Glomerular visceral epithelial cell (primary cell): ENCODE data around the gene SMARCE1.

Experiments
- DNase-seq: peaks from one replicate; pipeline ENCODE4 v3.0.0-alpha.2; 2016; ENCODE audit errors: extremely low spot score

Gene SMARCE1

DNA sequence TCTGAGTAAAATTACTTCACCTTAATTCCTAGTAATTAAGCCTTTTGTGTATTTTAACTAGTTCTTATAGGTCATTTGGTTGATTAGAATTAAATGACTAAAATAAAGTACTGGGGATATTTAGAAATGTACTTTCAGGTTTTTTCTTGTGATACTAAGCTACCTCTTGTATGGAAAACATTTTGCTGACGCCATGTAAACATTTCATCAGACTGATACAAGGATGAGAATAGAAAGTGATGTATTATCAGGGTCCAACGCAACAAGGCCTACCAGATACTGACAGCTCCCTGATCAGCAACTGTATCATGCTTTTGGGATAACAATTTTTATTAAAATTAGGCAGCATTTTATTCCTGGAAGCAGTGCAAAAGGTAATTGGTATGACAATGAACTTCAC is 1.7 kb downstream of the SMARCE1 start:
- no peak for DNase-seq

- DNase-seq, result no peak
Measured at GRCh38 chr17:40645291-40645690, 2.3 kb downstream of the SMARCE1 start.

DNA sequence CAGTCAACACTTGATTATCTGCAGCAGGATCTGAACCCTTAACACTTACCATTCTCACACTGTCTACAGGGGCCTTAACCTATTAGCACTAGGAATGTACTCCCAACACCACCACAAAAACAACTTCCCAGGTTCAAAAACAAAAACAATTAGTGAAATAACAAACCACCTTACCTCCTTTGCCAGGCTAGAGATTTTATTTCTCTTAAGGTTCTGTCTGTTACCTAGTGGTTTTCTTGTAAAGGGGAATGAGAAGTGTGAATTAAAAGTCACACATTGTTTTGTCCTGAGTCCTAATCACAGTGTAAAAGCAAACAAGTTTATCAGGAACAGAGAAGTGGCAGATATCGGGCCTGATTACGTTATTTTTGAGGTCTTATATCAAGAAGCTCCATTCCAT is 9.7 kb downstream of the SMARCE1 start:
- no peak for DNase-seq

DNA sequence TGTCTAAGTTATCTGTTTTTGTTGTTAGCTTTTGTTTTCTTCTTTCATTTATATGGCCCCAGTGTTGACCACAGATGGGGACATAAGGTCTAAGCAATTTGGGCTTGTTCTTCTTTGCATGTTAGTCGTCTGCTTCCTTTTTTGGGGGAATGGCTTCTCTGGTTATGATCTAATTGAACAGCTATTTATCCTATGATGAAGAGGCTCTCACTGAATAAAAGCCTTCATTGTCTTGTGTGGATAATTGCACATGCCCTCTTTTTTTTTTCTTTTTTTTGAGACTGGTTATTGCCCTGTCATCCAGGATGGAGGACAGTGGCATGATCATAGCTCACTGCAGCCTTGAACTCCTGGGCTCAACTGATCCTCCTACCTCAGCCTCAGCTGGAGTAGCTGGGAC is 13.7 kb downstream of the SMARCE1 start:
- DNase-seq, result no peak

DNA sequence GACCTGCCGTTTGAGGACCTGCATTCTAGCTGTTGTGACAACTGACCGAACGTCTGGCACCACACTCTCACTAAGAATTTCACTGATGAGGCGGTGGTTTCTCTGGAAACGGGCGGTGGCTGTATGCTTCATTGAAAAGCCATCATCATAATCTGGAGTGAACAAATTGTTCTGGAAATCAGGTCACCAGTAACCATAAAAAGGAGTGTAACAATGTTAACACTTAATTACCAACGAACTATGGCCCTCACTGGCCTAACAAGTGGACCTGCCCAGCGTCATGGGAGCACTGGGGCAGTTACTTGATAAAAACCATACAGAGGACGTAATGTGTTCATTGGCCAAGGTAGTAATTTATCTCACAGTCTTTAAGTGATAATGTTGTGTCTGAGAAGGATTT is 15.4 kb downstream of the SMARCE1 start:
- no peak for DNase-seq

GRCh38 chr17:40629842-40630241 is 17.8 kb downstream of the SMARCE1 start:
- no peak for DNase-seq

DNA sequence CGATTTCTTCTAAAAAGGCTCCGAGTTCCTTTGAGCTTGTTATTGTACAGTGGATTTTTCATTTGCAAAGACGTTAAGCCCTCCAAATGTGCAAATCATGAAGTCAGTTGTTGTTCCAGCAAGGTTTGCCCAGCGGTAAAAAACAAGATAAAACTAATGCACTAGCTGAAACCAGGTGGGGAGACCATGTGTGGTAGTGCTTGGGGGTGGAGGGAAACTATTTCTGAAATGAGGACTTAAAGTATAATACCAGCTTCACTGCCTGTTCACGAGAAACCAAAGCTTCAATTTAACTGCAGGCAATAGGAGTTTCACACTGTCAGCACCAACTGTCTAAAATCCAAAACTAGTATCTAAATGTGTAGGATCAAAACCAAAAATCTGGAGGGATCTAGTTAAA is 22.3 kb downstream of the SMARCE1 start:
- DNase-seq, result no peak

DNA sequence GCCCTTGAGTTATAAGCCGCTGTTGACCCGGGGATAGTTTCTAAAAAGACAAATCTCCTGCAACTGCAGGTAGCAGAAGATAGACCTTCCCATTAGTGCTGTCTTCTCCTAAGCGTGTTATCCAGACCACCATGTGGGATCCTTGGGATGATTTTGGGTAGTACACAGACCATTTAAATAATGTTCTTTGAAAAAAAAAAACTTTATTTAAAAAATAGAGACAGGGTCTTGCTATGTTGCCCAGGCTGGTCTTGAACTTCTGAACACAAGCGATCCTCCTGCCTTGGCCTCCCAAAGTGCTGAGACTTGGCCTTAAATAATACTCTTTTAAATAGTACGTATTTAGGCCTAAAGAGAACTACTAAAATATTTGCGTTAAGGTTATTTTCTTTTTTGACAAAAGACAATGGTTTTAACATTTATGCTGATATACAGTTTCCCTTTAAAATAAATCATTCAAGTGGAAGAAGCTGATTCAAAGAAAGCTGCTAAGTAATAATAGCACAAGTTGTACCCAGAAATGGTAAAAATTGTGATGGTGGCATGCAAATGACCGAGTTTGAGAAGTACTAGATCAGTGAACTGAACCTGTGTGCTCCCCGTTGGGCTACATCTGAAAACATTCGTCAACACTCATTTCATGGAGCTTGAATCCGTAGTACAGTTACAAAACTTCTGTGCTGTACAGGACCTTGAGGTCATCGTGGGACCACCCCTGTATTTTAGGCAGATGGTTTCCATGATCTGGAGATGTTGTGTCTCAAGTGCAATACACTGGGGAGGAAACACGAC is 24.0 kb downstream of the SMARCE1 start:
- no peak for DNase-seq

DNA sequence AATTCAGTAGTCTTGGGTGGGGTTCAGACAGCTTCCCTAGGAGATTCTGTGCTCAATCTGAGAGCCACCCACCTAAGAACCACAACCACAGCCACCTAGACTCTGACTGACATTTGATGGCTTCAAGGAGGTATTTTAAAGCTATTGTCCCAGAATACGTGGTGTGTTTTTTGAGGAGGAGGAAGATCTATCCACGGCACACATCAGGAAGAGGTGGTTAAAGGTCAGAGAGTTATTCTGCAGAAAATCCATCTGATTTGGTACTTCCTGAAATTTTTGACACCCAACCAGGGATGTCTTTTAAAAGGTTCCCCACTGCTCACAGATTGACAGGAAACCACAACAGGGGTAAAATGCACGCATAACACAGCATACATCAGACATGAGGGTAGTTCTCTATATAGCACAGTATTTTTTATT is 25.1 kb downstream of the SMARCE1 start:
- DNase-seq, result no peak

DNA sequence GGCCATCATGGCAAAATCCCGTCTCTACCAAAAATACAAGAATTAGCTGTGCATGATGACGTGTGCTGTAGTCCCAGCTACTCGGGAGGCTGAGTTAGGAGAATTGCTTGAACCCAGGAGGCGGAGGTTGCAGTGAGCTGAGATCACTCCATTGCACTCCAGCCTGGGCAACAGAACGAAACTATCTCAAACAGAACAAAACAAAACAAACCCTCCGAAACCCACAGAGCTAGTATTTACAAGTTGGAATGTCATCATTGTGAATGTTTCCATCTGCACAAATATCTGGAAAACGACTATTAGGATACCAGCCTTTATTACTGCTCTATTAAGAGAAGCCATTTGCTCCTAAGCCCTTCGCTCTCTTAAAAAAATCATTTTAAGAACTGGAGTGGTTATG is 26.0 kb downstream of the SMARCE1 start:
- no peak for DNase-seq

DNA sequence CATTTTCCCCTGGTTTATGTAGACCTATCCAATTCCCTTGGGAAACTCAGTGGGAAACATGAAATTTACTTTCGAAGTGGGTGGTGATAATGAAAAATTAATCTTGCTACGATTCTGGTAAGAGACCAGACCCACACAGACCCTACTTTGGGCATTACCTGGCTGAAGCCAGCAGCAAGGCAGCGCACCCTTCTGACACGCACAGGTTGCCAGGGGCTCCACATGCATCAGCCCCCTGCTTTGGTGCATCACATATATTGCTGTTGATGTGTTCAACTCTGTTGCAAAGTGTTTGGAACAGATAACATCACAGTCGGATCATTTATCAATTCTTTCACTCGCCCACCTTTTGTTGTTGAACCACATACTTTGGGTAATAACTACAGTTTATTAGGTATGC is 26.6 kb downstream of the SMARCE1 start:
- no peak for DNase-seq

- DNase-seq, result no peak
Measured at GRCh38 chr17:40618754-40619625, 28.6 kb downstream of the SMARCE1 start.

- no peak for DNase-seq
Measured at GRCh38 chr17:40617678-40618240, 29.9 kb downstream of the SMARCE1 start.

DNA sequence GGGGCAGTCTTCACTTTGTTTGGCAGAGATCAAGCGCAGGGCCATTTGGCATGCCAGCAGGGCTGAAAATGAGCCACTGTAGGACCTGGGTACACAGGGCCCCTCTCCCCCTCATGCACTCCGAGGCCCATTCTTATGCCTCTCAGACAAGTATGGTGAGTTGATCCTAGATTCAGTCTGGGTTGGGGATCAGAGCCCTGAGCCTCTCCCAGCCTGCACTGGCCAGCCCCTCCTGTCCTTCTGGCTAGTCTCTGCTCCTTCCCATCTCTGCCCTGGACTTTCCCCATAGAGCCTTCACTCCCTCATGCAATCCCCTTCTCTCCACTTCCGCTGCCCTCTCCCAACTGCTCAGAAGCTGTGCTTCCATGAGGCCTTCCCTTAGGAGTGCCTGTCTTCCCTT is 31.0 kb downstream of the SMARCE1 start:
- DNase-seq, result no peak

DNA sequence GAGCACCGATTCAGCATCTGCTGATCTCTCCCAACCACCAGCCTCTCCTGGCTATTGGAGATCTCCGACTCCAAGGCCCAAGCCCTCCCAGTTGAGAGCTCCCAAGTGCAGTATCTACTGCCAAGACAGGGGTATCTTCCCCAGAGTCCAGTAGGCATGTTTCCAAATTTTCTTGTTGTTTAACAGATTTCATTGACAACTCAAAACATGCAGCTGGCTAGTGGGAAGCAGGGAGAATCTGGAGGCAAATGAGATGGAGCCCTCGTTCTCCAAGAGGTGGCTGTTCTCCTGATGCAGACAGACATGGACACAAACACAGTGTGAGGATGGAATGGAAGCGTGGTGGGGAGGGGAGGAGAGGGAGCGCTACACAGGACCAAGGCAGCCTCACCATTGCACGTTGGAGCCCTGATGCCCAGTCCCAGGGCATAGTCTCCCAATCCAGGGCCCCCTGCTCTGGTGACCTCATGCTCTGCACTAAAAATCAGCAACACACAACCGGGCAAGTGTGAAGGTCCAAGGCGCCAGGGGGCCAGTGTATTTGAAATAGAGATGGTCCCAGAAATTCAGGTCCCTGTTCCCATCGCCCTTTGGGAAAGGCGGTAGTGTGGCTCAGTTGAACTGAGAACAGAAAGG is 31.7 kb downstream of the SMARCE1 start:
- DNase-seq, result no peak

- DNase-seq, result peak; percentile 72
Measured at GRCh38 chr17:40615068-40615840, 32.4 kb downstream of the SMARCE1 start.

DNA sequence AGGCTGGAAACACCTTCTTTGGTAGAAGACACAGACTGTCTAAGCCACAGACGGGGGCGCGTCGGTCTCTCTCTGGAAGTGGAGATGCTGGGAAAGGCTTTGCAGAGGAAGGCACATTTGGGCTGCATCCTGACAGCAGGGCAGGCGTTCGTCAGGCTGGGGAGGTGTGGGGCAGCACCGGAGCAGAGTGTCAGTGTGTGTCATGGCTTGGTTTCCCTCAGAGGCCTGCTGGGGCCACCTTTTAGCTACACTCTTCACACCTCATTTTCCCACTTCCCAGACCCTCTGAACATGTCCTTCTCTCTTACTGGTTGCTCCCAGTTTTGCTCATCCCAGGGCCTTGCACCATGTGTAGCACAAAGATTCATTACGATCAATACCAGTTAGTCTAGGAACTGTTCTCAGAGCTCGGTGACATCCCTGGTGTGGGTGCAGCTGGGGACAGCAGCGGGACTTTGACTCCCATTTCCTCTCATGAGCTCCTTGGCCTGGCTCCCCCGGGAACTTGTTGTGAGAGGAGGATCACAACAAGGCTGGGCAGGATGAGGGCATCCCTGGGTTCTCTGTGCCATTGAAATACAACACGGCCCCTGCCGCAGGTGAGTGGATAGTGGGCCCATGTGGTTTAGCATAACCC is 33.1 kb downstream of the SMARCE1 start:
- no peak for DNase-seq

DNA sequence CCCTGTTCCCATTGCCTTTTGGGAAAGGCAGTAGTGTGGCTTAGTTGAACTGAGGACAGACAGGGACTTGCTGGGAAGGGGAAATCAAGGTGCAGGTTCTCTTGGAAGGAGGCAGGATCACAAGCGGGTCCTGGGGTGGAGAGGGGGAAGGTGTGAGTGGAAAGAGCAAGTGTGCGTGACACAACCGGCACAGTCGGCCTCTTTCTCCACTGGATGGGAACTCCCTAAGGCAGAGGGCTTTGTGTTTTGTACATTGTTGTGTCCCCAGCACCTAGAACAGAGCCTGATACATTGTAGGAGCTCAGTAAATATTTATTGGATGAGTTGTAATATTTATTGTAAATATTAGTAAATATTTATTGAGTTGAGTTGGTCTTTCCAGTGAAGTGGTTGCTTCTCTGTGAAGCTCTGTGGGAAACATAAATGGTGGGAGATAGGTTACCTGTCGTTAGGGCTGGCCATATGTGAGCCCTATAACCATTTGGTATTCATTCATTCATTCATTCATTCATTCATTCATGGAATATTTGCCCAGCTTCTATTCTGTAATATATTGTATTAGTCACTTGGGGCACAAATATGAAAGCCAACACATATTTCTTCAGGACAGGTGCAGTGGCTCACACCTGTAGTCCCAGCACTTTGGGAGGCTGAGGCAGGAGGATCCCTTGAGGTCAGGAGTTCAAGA is 34.0 kb downstream of the SMARCE1 start:
- no peak for DNase-seq

- DNase-seq, result no peak
Measured at GRCh38 chr17:40612599-40613244, 34.9 kb downstream of the SMARCE1 start.
